HG02642 (cell line): ENCODE measurements around the gene TBC1D22A.
"Not testable (repeated sequence)": the region's sequence is repeated elsewhere in the genome, so short reads cannot be mapped to it uniquely, and the experiment has no call there.

ENCODE experiments used
- ATAC-seq: cut with Tn5 transposase; IDR thresholded peaks from one replicate; pipeline ENCODE4 v1.9.1; 2021; ENCODE audit warnings: mild to moderate bottlenecking; ENCODE audit not compliant: unreplicated experiment, poor library complexity

TBC1D22A gene

GRCh38 chr22:46770151-46770641 is 7.7 kb downstream of the TBC1D22A start:
- no peak for ATAC-seq

- ATAC-seq, result no peak
Observed at GRCh38 chr22:46770726-46771125, 8.3 kb downstream of the TBC1D22A start.

- no peak for ATAC-seq
Observed at GRCh38 chr22:46773076-46773475, 10.6 kb downstream of the TBC1D22A start.

- peak; percentile 38 for ATAC-seq
Observed at GRCh38 chr22:46774253-46774979, 12.0 kb downstream of the TBC1D22A start.

GRCh38 chr22:46774980-46775849 is 12.8 kb downstream of the TBC1D22A start:
- no peak for ATAC-seq

GRCh38 chr22:46775850-46776826 is 13.7 kb downstream of the TBC1D22A start:
- no peak for ATAC-seq

GRCh38 chr22:46776876-46777608 is 14.6 kb downstream of the TBC1D22A start:
- no peak for ATAC-seq

- ATAC-seq, result no peak
Observed at GRCh38 chr22:46777609-46777970, 15.1 kb downstream of the TBC1D22A start.

- ATAC-seq, result no peak
Observed at GRCh38 chr22:46779023-46779422, 16.6 kb downstream of the TBC1D22A start.

GRCh38 chr22:46779651-46780050 is 17.2 kb downstream of the TBC1D22A start:
- ATAC-seq, result no peak

- no peak for ATAC-seq
Observed at GRCh38 chr22:46780453-46780852, 18.0 kb downstream of the TBC1D22A start.

GRCh38 chr22:46781291-46781690 is 18.8 kb downstream of the TBC1D22A start:
- no peak for ATAC-seq

- not testable (repeated sequence) for ATAC-seq
Observed at GRCh38 chr22:46782200-46782599, 19.8 kb downstream of the TBC1D22A start.

- ATAC-seq, result no peak
Observed at GRCh38 chr22:46783721-46784120, 21.3 kb downstream of the TBC1D22A start.

GRCh38 chr22:46788441-46789172 is 26.2 kb downstream of the TBC1D22A start:
- ATAC-seq, result no peak

GRCh38 chr22:46789992-46790391 is 27.5 kb downstream of the TBC1D22A start:
- no peak for ATAC-seq

GRCh38 chr22:46791201-46791731 is 28.8 kb downstream of the TBC1D22A start:
- ATAC-seq, result no peak

GRCh38 chr22:46792061-46792796 is 29.8 kb downstream of the TBC1D22A start:
- no peak for ATAC-seq
